ENCODE data around the gene PTPRN. TPM values are rescaled to one million over a fixed set of nuclear protein-coding genes. Genes with fewer than 3 reads are reported as not detected.

The PTPRN gene
- total and polyA plus RNA-seq, 9 of the 15 experiments (the other 6 are each of a cell fraction or from before 2014, with no cell fraction given) = 0.15 to 2.4 (median 0.43) TPM; not detected in 1

GRCh38 chr2:219244789-219245147 is 64.4 kb downstream of the PTPRN start:
- TF ChIP-seq RHOXF2B (CRISPR knock-in tag; conservative IDR thresholded peaks at IDR 0.05) (no peak), KDM1A (IDR thresholded peaks at IDR 0.05) (peak; percentile 29 to 51; a peak in 2 of 4 replicates), U2AF2 (optimal IDR thresholded peaks at IDR 0.05; ENCODE audit: low read depth, low read length) (no peak), ZSCAN29 (IDR thresholded peaks at IDR 0.05) (no peak), RBM25 (IDR thresholded peaks at IDR 0.05; ENCODE audit: low read depth, low read length, severe bottlenecking) (peak; percentile 72), SMARCA5 (IDR thresholded peaks at IDR 0.05) (peak; percentile 73; the same call in 1 of the 2 replicates), MTF1 (CRISPR knock-in tag; IDR thresholded peaks at IDR 0.05; ENCODE audit: borderline replicate concordance) (no peak), TAF9B (IDR thresholded peaks at IDR 0.05; ENCODE audit: partially characterized antibody) (no peak), ZFP36 (IDR thresholded peaks at IDR 0.05; ENCODE audit: low read depth, low read length, partially characterized antibody) (peak; percentile 70), ZNF830 (CRISPR knock-in tag; IDR thresholded peaks at IDR 0.05) (no peak), MYBL2 (IDR thresholded peaks at IDR 0.05; ENCODE audit: low read depth) (no peak), MYBL2 (CRISPR knock-in tag; IDR thresholded peaks at IDR 0.05; ENCODE audit: borderline replicate concordance) (no peak), MEF2D (tag; conservative IDR thresholded peaks at IDR 0.05; ENCODE audit: low read depth) (no peak), NRF1 (conservative IDR thresholded peaks at IDR 0.05 in 1 of 2, IDR thresholded peaks at IDR 0.05 in 1 of 2) (no peak), HNRNPUL1 (IDR thresholded peaks at IDR 0.05; ENCODE audit: low read length) (no peak), BCOR (IDR thresholded peaks at IDR 0.05) (peak; percentile 66; the same call in 1 of the 2 replicates), ZEB2 (IDR thresholded peaks at IDR 0.05) (no peak)
- TF ChIP-seq, protein P1, sequence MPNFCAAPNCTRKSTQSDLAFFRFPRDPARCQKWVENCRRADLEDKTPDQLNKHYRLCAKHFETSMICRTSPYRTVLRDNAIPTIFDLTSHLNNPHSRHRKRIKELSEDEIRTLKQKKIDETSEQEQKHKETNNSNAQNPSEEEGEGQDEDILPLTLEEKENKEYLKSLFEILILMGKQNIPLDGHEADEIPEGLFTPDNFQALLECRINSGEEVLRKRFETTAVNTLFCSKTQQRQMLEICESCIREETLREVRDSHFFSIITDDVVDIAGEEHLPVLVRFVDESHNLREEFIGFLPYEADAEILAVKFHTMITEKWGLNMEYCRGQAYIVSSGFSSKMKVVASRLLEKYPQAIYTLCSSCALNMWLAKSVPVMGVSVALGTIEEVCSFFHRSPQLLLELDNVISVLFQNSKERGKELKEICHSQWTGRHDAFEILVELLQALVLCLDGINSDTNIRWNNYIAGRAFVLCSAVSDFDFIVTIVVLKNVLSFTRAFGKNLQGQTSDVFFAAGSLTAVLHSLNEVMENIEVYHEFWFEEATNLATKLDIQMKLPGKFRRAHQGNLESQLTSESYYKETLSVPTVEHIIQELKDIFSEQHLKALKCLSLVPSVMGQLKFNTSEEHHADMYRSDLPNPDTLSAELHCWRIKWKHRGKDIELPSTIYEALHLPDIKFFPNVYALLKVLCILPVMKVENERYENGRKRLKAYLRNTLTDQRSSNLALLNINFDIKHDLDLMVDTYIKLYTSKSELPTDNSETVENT (CRISPR knock-in tag; IDR thresholded peaks at IDR 0.05) = no peak
- TF ChIP-seq, protein P2, sequence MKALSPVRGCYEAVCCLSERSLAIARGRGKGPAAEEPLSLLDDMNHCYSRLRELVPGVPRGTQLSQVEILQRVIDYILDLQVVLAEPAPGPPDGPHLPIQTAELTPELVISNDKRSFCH (CRISPR knock-in tag; IDR thresholded peaks at IDR 0.05) = no peak
- TF ChIP-seq, protein P2 (tag; IDR thresholded peaks at IDR 0.05) = no peak
- no peak for ATAC-seq
- intact Hi-C loops (cut with micrococcal nuclease) = loop anchor here (2.0 kb wide), 1 partner anchor 16 kb away; the partner anchor contains the start of genes ANKZF1 and ATG9A
- 0 out of 2 replicates have a peak, but pooled peaks cover 2% of the 10 kb centered on the region for H4K20me1 ChIP-seq (replicated peaks; ENCODE audit: control insufficient read depth, insufficient read depth, low read length)
- peaks cover 19 to 30% of the 10 kb centered on the region in 2 experiments; a peak in 4 of 5 replicates for H3K4me1 ChIP-seq (replicated peaks in 1 of 2; ENCODE audit: control insufficient read depth in 2 of 2, insufficient read depth in 2 of 2, low read length in 2 of 2)
- peak overlapping the region; percentile 93 for H3K4me3 ChIP-seq
- no peaks in the 10 kb centered on the region for H3K9me1 ChIP-seq (ENCODE audit: control insufficient read depth, insufficient read depth, low read length)
- H3K27me3 ChIP-seq (ENCODE audit: control insufficient read depth in 2 of 2, insufficient read depth in 2 of 2, low read length in 2 of 2) = no peaks in the 10 kb centered on the region
- H3K36me3 ChIP-seq (ENCODE audit: control insufficient read depth, insufficient read depth, low read length) = peaks cover 33% of the 10 kb centered on the region
- peak overlapping the region; percentile 94 to 99 for H3K9ac ChIP-seq (ENCODE audit: insufficient read depth in 1 of 2, low read depth in 2 of 2, low read length in 2 of 2)
- peak overlapping the region; percentile 86 for H2AFZ ChIP-seq (ENCODE audit: low read depth, low read length)
- H3K27ac ChIP-seq (ENCODE audit: extremely low read depth, low read depth, low read length) = peak overlapping the region; percentile 95
- ChIA-PET POLR2A (interaction anchor here (0.6 to 2.2 kb wide), 13 partner anchors 8 to 640 kb away, joined by 3 to 12 read pairs (median 4); partner anchors contain the start of genes ANKZF1, ATG9A, DNAJB2 and TUBA4A), CTCF (ENCODE audit: low intra/inter-chr PET ratio) (no interaction called here)
- BruUV-seq (replicated peaks) = TSS peak; percentile 81
- no peak for FAIRE-seq
- no peak for DNase-seq (ENCODE audit: extremely low read depth in 1 of 4, low spot score in 3 of 4)
- WGBS (ENCODE audit: insufficient coverage, low coverage, missing lambda C conversion rate) = 24% methylated on average over 6 of the region's 6 CpGs
- H3K79me2 ChIP-seq (ENCODE audit: control insufficient read depth, insufficient read depth, low read length) = peaks cover 17% of the 10 kb centered on the region
- no peaks in the 10 kb centered on the region for H3K9me3 ChIP-seq (replicated peaks; ENCODE audit: control insufficient read depth, insufficient read depth, low read depth, low read length)
- in situ Hi-C loops (cut with MboI) = no loop called here
- H3K4me2 ChIP-seq (ENCODE audit: insufficient read depth, low read length) = peak overlapping the region; percentile 92
